HFF-Myc (cell line): ENCODE measurements around the gene RTCA.
A peak's percentile ranks its signal among the peaks of the same experiment; 100 is the strongest.
"Not testable (repeated sequence)": the region's sequence is repeated elsewhere in the genome, so short reads cannot be mapped to it uniquely, and the experiment has no call there.

Experiments used
- DNase-seq: peaks from one replicate; pipeline ENCODE4 v3.0.0-alpha.2; 2011; ENCODE audit warnings: low read depth; ENCODE audit errors: extremely low read depth
- H3K4me3 ChIP-seq: replicated peaks from 2 replicates; pipeline ENCODE4 v1.5.1; 2011; ENCODE audit warnings: low read depth, mild to moderate bottlenecking, control low read depth, low read length
- TF ChIP-seq, protein P1 (sequence below): IDR thresholded peaks from 2 replicates; pipeline ENCODE4 v1.5.1; 2012; ENCODE audit warnings: mild to moderate bottlenecking, low read depth, low read length, control low read depth; ENCODE audit errors: missing control alignments

RTCA gene

DNA sequence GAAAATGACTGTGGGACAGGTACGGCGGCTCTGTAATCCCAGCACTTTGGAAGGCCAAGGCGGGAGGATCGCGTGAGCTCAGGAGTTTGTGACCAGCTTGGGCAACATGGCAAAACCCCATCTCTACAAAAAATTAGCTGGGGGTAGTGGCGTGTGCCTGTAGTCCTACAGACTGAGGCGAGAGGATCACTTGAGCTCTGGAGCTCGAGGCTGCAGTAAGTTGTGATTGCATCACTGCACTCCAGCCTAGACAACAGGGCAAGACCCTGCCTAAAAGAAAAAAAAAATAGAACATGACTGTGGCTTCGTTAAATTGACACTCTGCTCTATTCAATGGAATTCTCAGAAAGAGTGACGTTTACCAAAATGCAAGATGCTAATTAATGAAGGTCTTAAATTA lies 12.5 kb upstream of the RTCA start:
- TF ChIP-seq, protein P1, sequence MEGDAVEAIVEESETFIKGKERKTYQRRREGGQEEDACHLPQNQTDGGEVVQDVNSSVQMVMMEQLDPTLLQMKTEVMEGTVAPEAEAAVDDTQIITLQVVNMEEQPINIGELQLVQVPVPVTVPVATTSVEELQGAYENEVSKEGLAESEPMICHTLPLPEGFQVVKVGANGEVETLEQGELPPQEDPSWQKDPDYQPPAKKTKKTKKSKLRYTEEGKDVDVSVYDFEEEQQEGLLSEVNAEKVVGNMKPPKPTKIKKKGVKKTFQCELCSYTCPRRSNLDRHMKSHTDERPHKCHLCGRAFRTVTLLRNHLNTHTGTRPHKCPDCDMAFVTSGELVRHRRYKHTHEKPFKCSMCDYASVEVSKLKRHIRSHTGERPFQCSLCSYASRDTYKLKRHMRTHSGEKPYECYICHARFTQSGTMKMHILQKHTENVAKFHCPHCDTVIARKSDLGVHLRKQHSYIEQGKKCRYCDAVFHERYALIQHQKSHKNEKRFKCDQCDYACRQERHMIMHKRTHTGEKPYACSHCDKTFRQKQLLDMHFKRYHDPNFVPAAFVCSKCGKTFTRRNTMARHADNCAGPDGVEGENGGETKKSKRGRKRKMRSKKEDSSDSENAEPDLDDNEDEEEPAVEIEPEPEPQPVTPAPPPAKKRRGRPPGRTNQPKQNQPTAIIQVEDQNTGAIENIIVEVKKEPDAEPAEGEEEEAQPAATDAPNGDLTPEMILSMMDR: no peak
- DNase-seq: no peak
- no peak overlapping the region for H3K4me3 ChIP-seq

GRCh38 chr1:100256273-100256672 lies 9.7 kb upstream of the RTCA start:
- DNase-seq, H3K4me3 ChIP-seq: not testable (repeated sequence)

DNA sequence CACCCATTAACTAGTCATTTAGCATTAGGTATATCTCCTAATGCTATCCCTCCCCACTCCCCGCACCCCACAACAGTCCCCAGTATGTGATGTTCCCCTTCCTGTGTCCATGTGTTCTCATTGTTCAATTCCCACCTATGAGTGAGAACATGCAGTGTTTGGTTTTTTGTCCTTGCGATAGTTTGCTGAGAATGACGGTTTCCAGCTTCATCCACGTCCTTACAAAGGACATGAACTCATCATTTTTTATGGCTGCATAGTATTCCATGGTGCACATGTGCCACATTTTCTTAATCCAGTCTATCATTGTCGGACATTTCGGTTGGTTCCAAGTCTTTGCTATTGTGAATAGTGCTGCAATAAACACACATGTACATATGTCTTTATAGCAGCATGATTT lies 7.6 kb upstream of the RTCA start:
- DNase-seq, H3K4me3 ChIP-seq: not testable (repeated sequence)

DNA sequence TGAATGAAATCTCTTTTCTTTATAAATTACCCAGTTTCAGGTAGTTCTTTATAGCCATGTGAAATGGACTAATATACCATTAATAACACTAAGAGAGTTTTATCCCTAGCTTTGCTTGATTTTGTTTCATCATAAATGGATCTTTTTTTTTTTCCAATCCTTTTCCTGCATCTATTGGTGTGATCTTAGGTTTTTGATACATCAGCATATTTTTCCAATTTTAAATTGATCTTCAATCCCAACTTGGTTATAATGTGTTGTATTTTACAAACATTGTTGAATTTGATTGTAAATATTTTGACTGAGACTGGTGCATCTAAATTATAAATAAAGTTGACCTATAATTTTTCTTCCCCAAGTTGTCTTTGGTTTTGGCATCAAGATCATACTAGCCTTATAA lies 4.3 kb upstream of the RTCA start:
- TF ChIP-seq, protein P1: no peak
- DNase-seq: no peak
- H3K4me3 ChIP-seq: no peak overlapping the region

- H3K4me3 ChIP-seq, DNase-seq: not testable (repeated sequence)
These were observed 1.9 kb upstream of the RTCA start for GRCh38 chr1:100264081-100264480.

DNA sequence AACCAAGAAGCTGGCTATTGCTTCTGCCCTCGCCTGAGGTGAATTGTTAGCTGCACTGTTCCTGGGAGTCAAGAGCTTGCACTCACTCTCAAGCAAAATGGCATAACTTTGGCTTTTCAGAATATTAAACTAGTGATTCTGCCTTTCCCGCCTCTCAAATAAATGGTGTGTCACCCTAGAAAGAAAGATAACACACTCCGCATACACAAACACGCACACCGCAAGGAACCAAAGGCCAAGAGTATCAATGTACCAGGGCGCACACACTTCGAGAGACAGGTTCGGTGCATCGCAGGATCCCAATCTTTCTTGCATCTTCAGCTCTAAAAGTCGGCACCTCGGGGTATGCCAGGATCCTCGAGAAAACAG lies 470 bp upstream of the RTCA start:
- peak overlapping the region; percentile 96 for H3K4me3 ChIP-seq
- peak; percentile 22 for DNase-seq
- TF ChIP-seq, protein P1: no peak

DNA sequence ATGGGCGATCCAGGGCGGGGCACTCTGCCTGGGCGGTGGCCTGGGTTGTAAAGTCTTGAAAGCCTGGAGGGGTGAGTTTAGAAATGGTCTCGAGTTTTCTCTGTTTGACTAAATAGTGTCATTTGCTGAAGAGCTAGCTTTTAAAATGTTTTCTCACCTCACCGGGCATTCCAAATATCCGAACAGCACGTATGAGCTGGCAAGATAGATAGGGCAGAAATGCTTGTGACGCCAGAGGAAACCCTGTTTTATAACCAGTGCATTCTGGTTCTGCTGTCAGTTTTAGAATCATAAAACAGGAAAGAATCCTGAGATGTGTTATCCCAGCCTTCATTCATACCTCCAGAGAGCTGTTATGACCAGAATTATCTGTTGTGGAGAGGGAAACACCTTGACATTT lies 725 bp downstream of the RTCA start:
- no peak for DNase-seq
- TF ChIP-seq, protein P1: no peak
- H3K4me3 ChIP-seq: peak overlapping the region; percentile 96

DNA sequence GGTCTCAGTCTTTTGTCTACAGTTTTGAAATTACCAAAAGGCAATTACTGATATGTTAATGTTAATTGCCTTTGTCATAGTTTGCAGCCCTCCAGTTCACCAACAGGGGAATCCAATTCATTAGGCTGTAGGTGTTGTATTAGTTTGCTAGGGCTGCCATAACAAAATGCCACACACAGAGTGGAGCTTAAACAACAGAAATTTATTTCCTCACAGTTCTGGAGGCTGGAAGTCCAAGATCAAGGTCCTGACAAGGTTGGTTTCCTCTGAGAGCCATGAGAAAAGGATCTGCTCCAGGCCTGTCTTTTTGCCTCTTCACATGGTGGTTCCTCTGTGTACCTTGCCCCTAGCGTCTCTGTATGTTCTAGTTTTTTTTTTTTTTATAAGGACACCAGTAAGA lies 1.3 kb downstream of the RTCA start:
- peak overlapping the region; percentile 96 for H3K4me3 ChIP-seq
- DNase-seq: no peak
- TF ChIP-seq, protein P1: no peak

DNA sequence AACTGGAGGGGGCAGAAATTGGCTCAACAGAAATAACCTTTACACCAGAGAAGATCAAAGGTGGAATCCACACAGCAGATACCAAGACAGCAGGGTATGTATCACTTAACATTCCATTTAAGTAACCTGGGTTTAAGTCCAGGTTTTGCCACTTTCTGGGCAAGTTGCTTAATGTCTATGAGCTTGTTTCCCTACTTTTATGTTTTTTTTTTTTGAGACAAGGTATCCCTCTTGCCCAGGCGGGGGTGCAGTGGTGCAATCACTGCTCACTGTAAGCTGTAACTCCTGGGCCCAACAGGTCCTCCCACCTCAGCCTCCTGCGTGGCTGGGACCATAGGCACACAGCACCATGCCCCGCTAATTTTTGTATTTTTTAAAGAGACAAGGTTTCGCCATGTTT lies 2.2 kb downstream of the RTCA start:
- H3K4me3 ChIP-seq: no peak overlapping the region
- DNase-seq: no peak
- TF ChIP-seq, protein P1: no peak
